ENCODE data around the gene TMEM45B. TPM values are rescaled to one million over a fixed set of nuclear protein-coding genes. Genes with fewer than 3 reads are reported as not detected.
"Not testable (repeated sequence)": the region's sequence is repeated elsewhere in the genome, so short reads cannot be mapped to it uniquely, and the experiment has no call there.

The TMEM45B gene
- polyA plus RNA-seq, 1 donor from 2014 or later = 0.19 TPM

- H3K4me1 Mint-ChIP-seq, H3K4me3 Mint-ChIP-seq, H3K9me3 Mint-ChIP-seq, H3K27ac Mint-ChIP-seq, H3K36me3 Mint-ChIP-seq: not testable (repeated sequence)
- H3K27me3 Mint-ChIP-seq = peaks cover 21% of the 10 kb centered on the region
These were observed 8.2 kb downstream of the TMEM45B start for GRCh38 chr11:129823799-129824198.

GRCh38 chr11:129825380-129825779 is 9.7 kb downstream of the TMEM45B start:
- Mint-ChIP-seq H3K4me3 (no peak overlapping the region), H3K27ac (no peak overlapping the region), H3K4me1 (no peaks in the 10 kb centered on the region), H3K27me3 (peaks cover 16% of the 10 kb centered on the region), H3K36me3 (no peaks in the 10 kb centered on the region), H3K9me3 (peaks cover 2 to 5% (median 3%) of the 10 kb centered on the region in 3 donors)

GRCh38 chr11:129828301-129828836 is 12.7 kb downstream of the TMEM45B start:
- Mint-ChIP-seq H3K4me3 (no peak overlapping the region), H3K27ac (no peak overlapping the region), H3K4me1 (no peaks in the 10 kb centered on the region), H3K36me3 (no peaks in the 10 kb centered on the region), H3K27me3 (peaks cover 10% of the 10 kb centered on the region), H3K9me3 (peaks cover 0 to 5% (median 0%) of the 10 kb centered on the region in 3 donors)

- H3K27ac Mint-ChIP-seq, H3K4me1 Mint-ChIP-seq, H3K9me3 Mint-ChIP-seq, H3K27me3 Mint-ChIP-seq, H3K4me3 Mint-ChIP-seq, H3K36me3 Mint-ChIP-seq: not testable (repeated sequence)
These were observed 13.8 kb downstream of the TMEM45B start for GRCh38 chr11:129829497-129829896.

DNA sequence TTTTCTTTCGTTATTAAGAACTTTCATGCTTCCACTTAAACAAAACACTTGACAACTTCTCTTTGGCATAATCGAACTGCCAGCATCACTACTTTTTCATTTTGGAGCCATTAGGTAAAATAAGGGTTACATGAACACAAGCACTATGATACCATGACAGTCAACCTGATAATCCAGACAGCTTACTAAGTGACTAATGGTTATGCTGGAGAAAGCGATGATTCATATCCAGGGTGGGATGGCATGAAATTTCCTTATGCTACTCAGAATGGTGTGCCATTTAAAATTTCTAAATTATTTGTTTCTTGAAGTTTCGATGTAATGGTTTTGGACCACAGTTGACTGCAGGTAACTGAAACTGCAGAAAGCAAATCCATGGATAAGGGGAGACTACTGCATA is 15.6 kb downstream of the TMEM45B start:
- H3K36me3 Mint-ChIP-seq, H3K4me1 Mint-ChIP-seq, H3K9me3 Mint-ChIP-seq, H3K27ac Mint-ChIP-seq, H3K4me3 Mint-ChIP-seq: not testable (repeated sequence)
- H3K27me3 Mint-ChIP-seq = peaks cover 11% of the 10 kb centered on the region

- H3K9me3 Mint-ChIP-seq, H3K4me3 Mint-ChIP-seq, H3K27ac Mint-ChIP-seq, H3K27me3 Mint-ChIP-seq, H3K4me1 Mint-ChIP-seq, H3K36me3 Mint-ChIP-seq: not testable (repeated sequence)
These were observed 17.6 kb downstream of the TMEM45B start for GRCh38 chr11:129833260-129833659.

DNA sequence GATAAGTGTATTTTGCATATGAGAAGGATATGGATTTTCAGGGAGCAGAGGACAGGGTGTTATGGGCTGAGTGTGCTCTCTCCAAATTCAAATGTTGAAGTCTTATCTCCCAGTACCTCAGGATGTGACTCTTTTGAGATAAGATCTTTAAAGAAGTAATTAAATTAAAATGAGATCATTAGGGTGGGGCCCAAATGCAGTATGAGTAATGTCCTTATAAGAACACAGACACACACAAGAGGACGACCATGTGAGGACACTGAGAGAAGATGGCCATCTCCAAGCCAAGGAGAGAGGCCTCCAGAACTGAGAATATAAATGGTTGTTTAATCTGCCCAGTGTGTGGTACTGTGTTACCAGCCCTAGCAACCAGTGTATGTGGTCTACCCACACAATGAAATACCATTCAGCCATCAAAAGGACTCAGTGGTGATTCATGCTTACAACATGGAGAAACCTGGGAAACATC is 20.8 kb downstream of the TMEM45B start:
- not testable (repeated sequence) for H3K4me1 Mint-ChIP-seq, H3K27me3 Mint-ChIP-seq, H3K27ac Mint-ChIP-seq, H3K4me3 Mint-ChIP-seq, H3K36me3 Mint-ChIP-seq, H3K9me3 Mint-ChIP-seq

DNA sequence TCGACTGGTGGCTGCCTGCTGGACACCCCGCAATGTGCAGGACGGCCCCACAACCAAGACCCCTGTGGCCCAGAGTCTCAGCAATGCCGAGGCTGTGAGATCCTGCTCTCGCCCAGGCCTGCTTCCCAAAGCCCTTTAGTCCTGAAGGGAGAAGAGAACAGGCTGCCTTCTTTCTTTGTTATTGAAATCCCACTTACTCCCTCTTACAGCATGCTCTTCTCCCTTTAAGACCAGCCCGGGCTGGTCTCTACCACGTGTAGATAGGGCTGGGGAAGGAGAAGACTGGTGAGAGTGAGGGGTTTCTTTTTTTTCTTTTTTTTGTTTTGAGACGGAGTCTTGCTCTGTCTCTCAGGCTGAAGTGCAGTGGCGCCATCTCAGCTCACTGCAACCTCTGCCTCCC is 21.3 kb downstream of the TMEM45B start:
- Mint-ChIP-seq H3K4me3 (no peak overlapping the region), H3K9me3 (no peaks in the 10 kb centered on the region), H3K27ac (no peak overlapping the region), H3K4me1 (peaks cover 0 to 3% (median 0%) of the 10 kb centered on the region in 3 donors), H3K27me3 (peaks cover 9% of the 10 kb centered on the region), H3K36me3 (peaks cover 2% of the 10 kb centered on the region)

- Mint-ChIP-seq H3K4me1 (peaks cover 0 to 3% (median 0%) of the 10 kb centered on the region in 3 donors), H3K27me3 (peaks cover 9% of the 10 kb centered on the region), H3K4me3 (no peak overlapping the region), H3K36me3 (peaks cover 2% of the 10 kb centered on the region), H3K9me3 (no peaks in the 10 kb centered on the region), H3K27ac (no peak overlapping the region)
These were observed 24.6 kb downstream of the TMEM45B start for GRCh38 chr11:129840236-129840635.

- Mint-ChIP-seq H3K4me1 (peaks cover 0 to 7% (median 0%) of the 10 kb centered on the region in 3 donors), H3K27ac (no peak overlapping the region), H3K9me3 (no peaks in the 10 kb centered on the region), H3K4me3 (no peak overlapping the region), H3K27me3 (peaks cover 8% of the 10 kb centered on the region), H3K36me3 (peaks cover 2% of the 10 kb centered on the region)
These were observed 26.5 kb downstream of the TMEM45B start for GRCh38 chr11:129842138-129842537.

- Mint-ChIP-seq H3K27ac (no peak overlapping the region), H3K9me3 (no peaks in the 10 kb centered on the region), H3K36me3 (no peaks in the 10 kb centered on the region), H3K4me1 (peaks cover 0 to 5% (median 0%) of the 10 kb centered on the region in 3 donors), H3K27me3 (peaks cover 2% of the 10 kb centered on the region), H3K4me3 (no peak overlapping the region)
These were observed 31.1 kb downstream of the TMEM45B start for GRCh38 chr11:129846508-129847335.

DNA sequence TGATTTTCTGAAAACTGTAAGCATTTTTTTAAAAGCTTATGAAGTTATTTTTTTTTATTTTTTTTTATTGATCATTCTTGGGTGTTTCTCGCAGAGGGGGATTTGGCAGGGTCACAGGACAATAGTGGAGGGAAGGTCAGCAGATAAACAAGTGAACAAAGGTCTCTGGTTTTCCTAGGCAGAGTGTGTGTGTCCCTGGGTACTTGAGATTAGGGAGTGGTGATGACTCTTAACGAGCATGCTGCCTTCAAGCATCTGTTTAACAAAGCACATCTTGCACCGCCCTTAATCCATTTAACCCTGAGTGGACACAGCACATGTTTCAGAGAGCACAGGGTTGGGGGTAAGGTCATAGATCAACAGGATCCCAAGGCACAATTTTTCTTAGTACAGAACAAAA is 31.7 kb downstream of the TMEM45B start:
- H3K36me3 Mint-ChIP-seq, H3K4me3 Mint-ChIP-seq, H3K27ac Mint-ChIP-seq, H3K4me1 Mint-ChIP-seq, H3K27me3 Mint-ChIP-seq, H3K9me3 Mint-ChIP-seq: not testable (repeated sequence)

DNA sequence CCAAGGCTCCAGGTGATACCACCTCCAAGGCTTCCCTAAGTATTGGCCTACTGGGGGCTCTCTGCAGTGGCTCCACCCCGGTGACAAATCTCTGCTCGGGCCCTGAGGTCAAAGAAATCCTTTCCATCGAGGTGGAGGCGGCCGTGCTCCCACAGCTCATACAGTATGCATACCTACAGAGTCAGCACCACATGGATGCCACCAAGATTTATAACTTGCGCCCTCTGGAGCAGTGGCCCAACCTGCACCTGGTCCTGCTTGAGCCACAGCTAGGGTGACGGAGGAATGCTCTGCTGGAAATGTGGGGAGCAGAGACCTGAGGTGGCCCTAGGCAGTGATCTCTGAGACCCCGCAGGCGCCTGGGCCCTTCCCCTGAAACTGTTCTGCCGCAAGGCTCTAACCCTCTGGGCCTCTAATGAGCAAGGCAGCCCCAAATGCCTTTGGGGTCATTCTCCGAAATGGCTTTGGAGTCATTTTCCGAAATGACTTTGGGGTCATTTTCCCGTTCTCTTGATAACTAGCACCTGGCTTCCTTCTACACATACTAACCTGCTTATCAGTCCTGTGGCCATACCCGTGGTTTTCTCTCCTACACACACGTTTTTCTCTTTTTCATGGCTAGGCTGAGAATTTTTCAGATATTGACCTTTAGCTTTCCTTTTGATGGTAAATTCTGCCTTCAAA is 33.9 kb downstream of the TMEM45B start:
- H3K4me1 Mint-ChIP-seq = peaks cover 0 to 5% (median 0%) of the 10 kb centered on the region in 3 donors
- H3K36me3 Mint-ChIP-seq = peaks cover 1% of the 10 kb centered on the region
- H3K27ac Mint-ChIP-seq = no peak overlapping the region
- H3K27me3 Mint-ChIP-seq = peaks cover 2% of the 10 kb centered on the region
- no peak overlapping the region for H3K4me3 Mint-ChIP-seq
- H3K9me3 Mint-ChIP-seq = no peaks in the 10 kb centered on the region

DNA sequence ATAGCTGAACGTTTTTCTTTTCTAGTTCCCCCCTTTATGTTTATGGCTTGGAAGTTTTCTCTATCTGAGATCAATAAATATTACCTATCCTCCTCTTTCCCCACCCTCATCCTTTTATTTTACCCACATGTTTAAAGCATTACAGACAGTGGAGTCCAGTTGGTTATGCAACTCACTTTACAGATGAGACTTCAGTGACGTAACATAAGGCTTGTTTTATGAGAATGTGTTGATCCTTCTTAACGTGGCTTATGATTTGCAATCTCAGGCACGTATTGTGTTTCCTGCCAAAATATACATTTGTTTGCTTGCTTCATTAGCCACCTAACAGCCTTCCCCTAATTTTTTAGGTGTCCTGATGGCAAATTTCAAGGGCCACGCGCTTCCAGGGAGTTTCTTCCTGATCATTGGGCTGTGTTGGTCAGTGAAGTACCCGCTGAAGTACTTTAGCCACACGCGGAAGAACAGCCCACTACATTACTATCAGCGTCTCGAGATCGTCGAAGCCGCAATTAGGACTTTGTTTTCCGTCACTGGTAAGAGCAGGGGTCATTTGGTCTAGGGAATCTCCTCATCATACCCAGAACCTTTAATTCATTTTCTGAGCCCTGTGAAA is 36.6 kb downstream of the TMEM45B start:
- H3K36me3 Mint-ChIP-seq = peaks cover 2% of the 10 kb centered on the region
- H3K27me3 Mint-ChIP-seq = peaks cover 2% of the 10 kb centered on the region
- H3K27ac Mint-ChIP-seq = no peak overlapping the region
- H3K4me1 Mint-ChIP-seq = no peaks in the 10 kb centered on the region
- H3K4me3 Mint-ChIP-seq = no peak overlapping the region
- no peaks in the 10 kb centered on the region for H3K9me3 Mint-ChIP-seq

- Mint-ChIP-seq H3K36me3 (peaks cover 2% of the 10 kb centered on the region), H3K9me3 (no peaks in the 10 kb centered on the region), H3K4me3 (no peak overlapping the region), H3K27me3 (peaks cover 2% of the 10 kb centered on the region), H3K27ac (no peak overlapping the region), H3K4me1 (no peaks in the 10 kb centered on the region)
These were observed 38.0 kb downstream of the TMEM45B start for GRCh38 chr11:129853518-129854231.
